ENCODE data around the gene TWNK.

Gene TWNK

DNA sequence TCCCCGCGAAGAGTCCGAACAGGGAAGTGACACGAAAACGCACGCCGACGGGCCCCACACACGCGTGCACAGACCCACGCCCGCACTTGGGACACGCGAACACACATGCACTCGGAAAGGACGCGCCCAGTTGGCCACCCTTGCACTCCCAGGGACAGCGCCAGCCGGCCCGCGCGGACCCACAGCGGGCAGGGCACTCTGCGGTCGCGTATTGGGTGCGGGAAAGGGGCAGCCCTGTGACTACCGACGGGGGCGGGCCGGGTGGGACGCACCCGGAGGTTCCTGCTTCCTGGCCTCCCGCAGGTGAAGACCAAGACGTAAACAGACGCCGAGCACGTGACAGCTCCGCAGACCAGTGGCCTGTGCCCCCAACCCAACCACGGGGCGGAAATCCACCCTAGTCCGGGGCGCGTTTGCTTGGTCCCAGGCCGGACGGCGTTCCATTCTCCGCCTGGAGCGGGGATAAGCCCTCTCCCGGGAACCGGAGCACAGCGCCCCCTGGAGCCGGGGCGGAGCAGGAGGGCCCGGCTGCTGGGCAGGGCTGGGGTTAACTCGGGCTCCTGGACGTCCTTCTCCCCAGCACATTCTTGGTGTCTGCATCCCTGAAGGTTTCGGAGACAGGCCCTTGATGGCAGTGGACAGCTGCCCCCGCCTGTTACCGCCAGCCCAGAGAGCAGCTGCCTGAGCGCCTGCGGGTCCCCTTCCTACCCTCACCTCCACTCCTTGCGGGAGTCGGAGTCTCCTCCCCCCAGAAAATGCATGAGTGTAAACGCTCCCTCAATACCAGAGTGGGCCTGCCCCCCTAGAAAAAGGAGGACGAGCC lies 10.2 kb downstream of the TWNK start:
- peak; percentile 30 for DNase-seq

DNA sequence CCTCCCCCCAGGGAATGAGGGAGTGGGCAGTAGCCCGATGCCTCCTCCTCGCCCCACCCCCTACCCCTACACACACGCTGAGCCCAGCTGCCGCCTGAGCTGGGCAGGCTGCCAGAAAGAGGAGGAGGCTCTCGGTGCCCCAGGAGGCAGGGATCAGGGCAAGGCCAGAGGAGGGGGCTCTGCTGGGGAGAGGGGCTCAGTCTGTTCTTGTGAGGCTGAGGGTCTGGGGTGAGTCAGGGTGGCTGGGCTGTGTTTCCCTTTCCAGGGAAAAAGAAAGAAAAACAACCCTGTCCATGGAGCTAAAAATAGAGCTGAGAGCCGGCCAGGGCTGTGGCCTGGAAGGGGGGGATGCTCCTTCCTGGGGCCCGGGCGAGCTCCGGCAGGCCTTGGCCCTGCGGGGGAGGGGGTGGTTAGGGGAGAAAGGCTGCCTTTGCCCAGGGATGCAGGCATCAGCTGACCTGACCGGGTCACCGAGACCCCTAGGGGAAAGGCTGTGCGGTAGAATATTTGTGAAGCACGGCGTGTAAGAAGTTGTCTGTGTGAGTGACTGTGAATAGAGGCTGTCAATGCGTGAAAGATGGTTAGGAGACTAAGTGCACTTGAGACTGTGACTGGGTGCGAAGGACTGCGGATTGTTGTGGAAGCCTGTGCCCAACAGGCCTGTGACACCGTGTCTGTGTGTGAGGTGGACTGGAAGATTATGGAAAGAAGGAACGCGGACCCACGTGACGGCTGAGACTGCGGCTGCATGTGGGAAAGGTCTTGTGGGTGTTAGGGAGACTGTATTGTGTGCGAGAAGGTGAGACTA lies 11.0 kb downstream of the TWNK start:
- peak; percentile 72 for DNase-seq

DNA sequence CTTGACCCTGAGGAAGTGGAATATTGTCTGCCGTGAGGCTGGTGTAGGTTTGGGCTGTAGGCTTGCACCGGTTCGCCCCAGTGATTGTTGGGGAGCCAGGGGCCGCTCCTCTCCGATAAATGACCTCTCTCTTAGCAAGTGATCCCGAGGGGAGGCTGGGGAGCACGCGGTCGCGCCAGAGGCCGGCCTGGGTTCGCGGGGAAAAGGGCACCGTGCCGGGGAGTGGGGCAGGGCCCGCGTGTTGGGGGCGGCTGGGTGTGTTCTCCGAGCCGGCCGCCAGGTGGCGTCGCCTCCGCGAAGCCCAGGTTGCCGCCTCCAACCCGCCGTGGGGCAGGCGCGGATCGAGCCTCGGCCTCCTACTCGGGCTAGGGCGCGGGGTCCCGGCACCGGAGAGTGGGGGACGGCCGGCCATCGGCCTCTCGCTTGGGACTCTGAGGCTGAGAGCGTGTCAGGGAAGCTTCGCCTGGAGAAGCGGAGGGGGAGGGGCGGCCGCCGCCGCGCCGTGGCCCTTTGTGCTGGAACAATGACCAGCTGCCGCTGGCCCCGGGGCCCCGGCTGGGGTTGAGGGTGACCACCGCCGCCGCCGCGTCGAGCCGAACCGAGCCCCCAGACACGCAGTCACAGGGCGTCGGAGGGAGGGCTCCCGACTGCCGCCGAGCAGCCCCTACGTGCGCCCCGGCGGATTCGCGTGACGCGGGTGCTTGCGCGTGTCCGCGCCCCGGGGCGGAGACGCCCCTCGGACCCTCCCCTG lies 11.8 kb downstream of the TWNK start:
- peak; percentile 31 for DNase-seq

DNA sequence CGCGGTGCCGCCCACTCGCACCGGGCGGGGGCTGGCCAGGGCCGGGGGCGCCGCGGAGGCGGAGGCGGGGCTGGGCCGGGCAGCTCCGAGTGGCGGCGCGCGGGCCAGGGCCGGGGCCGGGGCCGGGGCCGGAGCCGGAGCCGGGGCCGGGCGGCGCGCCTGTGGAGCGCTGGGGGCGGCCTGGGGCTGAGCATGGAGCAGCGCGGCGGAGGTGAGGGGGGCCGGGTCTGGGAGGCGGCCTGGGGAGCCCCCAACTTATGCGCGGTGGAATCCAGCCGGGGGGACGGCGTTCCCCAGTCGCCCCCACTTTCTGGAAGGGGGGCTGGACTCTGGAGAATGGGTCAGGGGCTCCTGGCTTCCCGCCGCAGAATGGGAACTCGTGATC lies 12.4 kb downstream of the TWNK start, which contains the start of gene LZTS2:
Gene LZTS2 (plus strand): TSS at position 67 of the 385 bp plus-strand sequence. CDS start 2,731 bp downstream, outside the sequence.
- no peak for DNase-seq

DNA sequence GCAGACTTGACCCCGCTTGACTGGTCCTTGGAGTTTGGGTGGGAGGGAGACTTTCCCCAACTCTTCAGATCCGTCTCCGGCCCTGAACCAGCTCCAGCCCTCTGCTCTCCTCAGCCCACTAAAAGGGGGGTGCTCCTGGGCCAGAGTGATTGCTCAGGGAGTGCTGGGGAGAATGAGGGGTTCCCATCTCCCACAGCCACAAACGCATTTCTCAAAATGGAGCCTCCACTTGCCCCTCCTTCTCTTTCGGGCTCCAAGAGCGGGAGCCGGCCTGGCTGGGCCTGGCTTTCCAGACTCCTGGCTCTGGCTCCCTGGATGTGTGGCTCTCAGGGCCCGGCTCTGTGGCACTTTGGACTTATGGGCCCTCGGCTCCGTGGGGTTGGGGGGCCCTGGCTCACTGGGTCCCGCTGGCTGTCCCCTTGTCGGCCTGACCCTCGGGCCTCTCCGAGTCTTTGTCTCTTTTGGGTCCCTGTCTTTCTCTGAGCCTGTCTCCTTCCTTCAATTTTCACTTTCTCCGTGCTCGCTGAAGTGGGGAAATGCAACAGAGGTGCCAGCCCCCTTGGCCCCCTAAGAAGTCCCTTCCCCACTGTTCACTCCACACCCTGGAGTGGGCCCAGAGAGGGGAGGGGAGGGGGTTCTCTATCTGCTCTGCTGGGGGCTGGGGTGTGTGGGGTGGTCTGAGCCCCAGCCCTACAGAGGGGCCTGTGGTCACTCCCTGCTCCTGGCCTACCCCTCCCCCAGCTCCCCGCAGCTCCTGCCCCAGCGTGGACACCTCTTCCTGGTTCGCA lies 13.0 kb downstream of the TWNK start:
- DNase-seq = no peak

DNA sequence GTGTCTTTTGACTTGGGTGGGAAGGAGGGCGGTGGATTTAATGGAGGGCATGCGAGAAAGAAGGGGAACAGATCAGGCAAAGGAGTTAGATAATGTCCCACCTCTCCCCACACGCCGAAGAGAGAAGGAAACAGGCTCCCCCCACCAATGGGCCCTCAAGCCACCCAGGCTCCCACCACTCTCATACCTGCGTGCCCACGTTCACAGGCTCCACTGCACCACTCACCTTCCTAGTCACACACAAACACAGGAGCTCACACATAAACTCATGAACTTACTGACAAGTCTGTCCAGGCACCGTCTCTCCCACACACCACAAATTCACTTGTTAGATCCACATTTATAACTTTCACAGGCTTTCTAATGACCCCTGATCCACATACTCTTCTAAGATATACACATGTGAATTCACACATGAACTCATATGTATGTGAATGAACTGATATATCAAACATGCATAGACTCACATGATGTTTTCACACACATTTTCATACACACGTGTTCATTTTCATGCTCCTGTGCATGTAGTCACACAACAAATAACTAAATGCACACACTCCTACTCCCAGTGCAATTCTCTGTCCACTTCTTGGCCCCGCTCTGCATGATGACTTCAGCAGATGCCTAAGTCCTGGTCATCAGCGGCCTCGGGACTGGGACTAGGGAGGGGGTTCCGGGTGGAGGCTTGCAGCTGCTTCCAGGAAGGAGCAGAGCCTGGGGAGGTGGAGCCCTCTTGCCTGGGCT lies 13.7 kb downstream of the TWNK start:
- no peak for DNase-seq

DNA sequence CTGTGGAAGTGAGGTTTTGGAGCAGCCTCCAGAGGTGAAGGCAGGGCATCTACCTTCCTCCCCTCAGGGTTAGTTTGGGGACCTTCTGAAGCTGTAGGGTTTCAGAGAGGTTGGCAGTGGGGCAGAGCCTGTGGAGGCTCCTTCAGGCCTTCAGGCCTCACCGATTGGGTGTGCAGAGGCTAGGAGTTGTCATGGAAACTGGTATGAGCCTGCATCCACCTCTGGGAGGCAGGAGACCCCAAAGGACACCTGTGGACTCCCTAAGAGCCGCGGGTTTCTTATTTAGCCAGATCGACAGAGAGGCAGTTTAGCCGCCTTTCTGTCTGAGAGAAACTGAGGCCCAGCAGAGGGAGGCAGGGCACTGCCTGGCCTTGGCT lies 14.3 kb downstream of the TWNK start:
- DNase-seq = no peak

DNA sequence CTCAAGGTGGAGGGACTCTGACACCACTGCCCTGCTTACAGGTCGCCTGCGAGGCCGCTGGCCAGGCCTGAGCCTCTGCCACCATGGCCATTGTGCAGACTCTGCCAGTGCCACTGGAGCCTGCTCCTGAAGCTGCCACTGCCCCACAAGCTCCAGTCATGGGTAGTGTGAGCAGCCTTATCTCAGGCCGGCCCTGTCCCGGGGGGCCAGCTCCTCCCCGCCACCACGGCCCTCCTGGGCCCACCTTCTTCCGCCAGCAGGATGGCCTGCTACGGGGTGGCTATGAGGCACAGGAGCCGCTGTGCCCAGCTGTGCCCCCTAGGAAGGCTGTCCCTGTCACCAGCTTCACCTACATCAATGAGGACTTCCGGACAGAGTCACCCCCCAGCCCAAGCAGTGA lies 15.1 kb downstream of the TWNK start:
- no peak for DNase-seq

DNA sequence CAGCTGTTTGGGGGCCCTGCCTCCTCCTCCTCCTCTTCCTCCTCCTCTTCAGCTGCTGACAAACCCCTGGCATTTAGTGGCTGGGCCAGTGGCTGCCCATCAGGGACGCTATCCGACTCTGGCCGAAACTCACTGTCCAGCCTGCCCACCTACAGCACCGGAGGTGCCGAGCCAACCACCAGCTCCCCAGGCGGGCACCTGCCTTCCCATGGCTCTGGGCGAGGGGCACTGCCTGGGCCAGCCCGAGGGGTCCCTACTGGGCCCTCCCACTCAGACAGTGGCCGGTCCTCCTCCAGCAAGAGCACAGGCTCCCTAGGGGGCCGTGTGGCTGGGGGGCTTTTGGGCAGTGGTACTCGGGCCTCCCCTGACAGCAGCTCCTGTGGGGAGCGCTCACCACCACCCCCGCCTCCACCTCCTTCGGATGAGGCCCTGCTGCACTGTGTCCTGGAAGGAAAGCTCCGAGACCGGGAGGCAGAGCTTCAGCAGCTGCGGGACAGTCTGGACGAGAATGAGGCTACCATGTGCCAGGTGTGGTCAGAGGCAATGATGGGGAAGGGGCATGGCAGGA lies 16.4 kb downstream of the TWNK start:
- DNase-seq = no peak

DNA sequence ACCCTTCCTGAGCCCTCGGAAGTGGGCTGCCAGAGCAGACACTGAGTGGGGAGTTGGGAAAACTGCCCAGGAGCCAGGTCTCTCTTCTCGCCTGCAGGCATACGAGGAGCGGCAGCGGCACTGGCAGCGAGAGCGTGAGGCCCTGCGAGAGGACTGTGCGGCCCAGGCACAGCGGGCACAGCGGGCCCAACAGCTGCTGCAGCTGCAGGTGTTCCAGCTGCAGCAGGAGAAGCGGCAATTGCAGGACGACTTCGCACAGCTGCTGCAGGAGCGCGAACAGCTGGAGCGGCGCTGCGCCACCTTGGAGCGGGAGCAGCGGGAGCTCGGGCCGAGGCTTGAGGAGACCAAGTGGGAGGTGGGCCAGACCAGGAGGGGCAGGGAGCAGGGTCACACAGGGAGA lies 18.0 kb downstream of the TWNK start:
- no peak for DNase-seq

DNA sequence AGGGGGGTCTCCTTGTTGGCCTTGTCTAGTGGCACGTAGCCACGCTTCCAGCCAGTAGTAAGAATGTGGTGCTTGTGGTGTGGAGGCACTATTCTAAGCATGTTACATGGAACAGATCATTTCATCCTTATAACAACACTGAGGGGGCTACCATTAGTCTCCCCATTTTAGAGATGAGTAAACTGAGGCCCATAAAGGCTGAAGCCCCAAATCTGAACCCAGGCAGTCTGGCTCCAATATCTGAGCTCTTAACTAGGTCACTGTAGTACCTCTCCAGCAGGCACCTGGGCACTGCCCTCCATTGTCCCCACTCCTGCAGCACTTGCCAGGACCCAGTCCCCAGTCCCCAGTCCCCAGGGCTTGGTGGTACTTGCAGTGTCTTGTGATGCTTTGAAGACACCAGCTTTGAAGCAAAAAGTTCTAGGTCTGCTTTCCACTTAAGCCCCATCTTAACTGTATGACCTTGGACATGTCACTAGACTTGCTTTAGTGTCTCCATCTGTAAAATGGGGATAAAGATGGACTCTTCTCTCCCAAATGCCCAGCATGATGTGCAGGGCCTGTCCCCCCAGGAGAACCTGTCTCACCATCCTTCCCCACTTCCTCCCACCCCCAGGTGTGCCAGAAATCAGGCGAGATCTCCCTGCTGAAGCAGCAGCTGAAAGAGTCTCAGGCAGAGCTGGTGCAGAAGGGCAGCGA lies 18.7 kb downstream of the TWNK start:
- no peak for DNase-seq

DNA sequence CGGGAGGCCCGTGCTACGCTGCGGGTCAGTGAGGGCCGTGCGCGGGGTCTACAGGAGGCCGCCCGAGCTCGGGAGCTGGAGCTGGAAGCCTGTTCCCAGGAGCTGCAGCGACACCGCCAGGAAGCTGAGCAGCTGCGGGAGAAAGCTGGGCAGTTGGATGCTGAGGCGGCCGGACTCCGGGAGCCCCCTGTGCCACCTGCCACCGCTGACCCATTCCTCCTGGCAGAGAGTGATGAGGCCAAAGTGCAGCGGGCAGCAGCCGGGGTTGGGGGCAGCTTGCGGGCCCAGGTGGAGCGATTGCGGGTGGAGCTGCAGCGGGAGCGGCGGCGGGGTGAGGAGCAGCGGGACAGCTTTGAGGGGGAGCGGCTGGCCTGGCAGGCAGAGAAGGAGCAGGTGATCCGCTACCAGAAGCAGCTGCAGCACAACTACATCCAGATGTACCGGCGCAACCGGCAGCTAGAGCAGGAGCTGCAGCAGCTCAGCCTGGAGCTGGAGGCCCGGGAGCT lies 19.3 kb downstream of the TWNK start:
- DNase-seq = no peak

DNA sequence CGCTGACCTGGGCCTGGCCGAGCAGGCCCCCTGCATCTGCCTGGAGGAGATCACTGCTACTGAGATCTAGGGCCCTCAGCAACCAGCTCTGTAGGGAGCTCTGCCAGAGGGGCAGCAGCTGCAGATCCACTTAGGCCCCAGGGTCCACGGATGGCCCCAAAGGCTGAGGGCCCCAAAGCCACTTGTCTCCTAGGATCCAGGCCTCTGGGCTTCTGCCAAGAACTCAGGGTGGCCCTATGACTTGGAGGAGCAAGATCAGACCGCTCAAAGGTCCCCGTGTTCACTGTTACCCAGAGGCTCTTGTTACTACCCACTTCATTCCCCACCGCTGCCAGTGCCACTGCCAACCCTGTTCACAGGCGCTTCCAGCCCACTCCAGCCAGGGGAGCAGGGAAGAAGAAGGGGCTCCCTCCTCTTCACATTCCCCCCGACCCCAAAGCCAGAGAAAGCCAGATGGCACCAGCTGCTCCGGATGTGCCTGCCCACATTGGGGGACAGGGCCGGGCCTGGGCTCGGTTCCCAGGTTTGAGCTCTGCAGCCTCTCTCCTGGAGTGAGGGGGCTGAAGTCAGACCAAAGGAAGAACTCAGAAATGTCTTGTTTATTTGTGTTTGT lies 19.9 kb downstream of the TWNK start:
- DNase-seq = no peak

DNA sequence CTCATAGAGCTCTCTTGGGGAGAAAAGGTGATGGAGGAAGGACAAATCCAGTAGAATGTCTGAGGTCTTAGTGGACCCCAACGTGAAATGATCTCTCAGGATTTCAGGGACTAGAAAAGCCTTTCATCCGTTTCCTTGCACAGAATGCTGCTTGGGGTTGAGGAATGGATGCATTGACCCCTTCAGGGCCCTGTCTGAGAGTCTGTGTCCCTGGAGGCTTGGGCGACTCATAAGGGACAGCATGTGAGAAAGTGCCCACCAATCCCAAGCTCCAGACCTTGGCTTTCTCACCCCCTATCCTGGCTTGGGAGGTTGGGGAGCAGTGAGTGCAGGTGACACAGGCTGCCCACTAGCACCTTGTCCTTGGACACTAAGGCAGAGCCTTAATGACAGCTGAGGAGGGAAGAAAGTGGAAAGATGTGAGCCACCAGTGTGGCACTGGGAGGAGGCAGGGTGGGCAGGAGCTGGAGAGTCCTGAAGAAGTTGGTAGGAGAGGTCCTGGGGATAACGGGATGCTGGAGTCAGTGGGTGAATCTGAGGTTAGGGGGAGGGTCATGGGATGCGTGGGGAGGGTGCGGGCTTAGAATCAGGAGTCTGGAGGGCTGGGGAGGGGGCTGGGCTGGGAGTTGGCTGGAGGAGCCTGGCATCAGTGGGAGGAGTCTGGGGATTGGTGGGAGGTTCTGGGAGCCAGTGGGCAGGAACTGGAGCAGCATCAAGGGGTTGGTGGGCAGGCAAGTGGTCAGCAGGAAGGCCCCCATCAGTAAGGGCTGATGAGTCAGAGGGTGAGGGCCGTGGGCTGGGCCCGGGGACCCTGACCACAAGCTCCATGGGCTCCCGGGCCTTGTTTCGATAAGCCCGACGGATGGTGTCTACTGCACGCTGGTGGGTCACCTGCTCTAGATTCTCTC lies 20.8 kb downstream of the TWNK start:
- DNase-seq = no peak

DNA sequence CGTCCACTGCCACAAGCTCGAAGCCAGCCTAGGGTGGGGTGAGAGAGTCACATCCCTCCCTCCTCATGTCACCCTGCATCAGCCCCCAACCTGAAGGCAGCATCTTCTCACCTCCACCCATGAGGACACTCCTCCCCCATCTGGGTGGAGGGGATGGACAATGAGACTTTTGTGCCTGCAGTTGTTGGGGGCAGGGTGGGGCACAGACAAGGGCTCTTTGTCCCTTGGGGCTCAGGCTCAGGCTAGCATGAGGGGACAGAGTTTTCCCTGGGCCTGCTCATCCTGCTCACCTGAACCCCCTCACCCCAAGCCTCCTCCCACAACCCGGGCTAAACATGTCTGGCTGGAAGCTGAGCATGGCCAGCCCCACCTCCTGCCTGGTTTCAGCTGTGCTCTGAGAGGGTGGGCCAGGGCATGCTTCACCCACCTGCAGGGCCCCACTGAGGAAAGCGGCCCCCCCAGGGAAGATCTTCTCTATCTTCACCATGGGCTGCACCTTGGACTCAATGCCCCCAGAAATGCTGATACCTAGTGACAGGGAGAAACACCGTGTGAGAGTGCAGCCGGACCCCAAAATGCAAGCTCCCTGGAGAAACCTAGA lies 21.6 kb downstream of the TWNK start:
- DNase-seq = no peak

DNA sequence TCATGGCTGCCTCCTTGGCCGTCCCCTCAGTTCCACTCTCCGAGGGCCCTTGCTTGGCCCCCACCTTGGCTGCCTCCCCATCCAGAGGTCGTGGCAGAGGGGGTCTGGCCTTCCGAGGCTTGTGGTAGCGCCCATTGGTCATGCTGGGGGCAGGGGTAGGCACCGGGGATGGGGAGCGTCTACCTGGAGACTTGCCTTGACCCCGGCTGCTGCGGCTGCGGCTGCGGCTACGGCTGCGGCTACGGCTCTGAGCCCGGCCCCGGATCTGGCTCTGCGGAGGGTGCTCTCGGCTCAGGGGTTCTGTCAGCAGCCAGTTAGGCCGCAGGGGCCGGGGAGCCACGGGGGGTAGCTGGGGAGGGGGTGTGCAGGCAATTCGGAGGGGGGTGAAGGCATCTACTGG lies 23.0 kb downstream of the TWNK start:
- DNase-seq = no peak

DNA sequence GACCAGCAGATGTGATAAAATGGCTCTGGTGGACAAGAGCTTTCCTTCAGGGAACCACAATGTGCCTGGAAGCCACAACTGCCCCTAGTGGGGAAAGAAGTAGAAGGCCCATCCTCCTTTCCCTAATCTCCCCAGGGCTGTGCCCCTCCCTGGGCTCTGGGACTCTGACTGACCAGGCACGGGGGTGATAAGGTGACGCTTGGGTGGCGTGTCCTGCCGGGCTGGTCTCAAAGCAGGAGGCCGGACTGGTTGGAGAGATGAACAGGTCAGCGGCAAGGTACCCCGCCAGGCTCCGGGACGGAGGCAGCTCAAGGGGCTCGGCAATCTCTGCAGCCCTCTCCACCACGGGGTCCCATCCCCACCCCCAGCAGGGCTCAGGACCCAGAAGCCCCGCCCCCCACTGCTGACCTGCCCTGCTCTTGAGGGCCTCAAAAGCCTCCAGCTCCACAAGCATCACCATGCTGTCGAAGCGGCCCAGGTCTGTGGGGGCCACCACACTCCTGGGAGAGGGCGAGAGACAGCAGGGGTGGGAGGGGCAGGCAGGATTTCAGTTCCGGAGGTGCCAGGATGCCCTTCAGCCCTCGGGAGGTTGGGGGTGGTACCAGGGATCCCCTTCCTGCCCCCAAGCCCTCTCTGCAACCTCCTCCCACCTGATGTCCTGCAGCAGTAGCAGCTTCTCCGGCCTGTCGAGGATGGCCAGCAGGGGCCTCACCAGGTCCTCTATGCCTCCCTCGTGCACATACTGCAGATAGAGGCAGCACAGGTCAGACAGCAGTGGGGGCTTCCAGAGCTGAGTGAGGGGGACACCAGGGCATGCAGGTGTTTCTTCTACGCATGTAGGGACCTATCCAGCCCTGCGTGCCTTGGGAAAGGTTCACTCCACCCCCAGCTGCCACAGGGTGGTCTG lies 24.4 kb downstream of the TWNK start:
- no peak for DNase-seq

All from NCI-H2171 (cell line).